Upper lobe of right lung (tissue), 1 donor: Measurements from ENCODE around the gene RPS21. TPM values are rescaled to one million over a fixed set of nuclear protein-coding genes. Genes with fewer than 3 reads are reported as not detected.

ENCODE experiments used
- ATAC-seq: fragments of 200-7000 bp; cut with Tn5 transposase; one replicate; pipeline ENCODE4 v1.9.1; 2020; ENCODE audit warnings: mild to moderate bottlenecking, moderate library complexity
- DNase-seq: peaks from one replicate; pipeline ENCODE4 v3.0.0-alpha.2; 2020
- H3K27ac ChIP-seq: fragments of 200-600 bp; one replicate; pipeline ENCODE4 v1.8.0; 2022
- H3K27me3 ChIP-seq: fragments of 200-600 bp; one replicate; pipeline ENCODE4 v1.8.0; 2022; ENCODE audit warnings: mild to moderate bottlenecking
- H3K36me3 ChIP-seq: fragments of 200-600 bp; one replicate; pipeline ENCODE4 v1.8.0; 2022
- H3K4me1 ChIP-seq: fragments of 200-600 bp; one replicate; pipeline ENCODE4 v1.8.0; 2022
- H3K4me3 ChIP-seq: fragments of 200-600 bp; one replicate; pipeline ENCODE4 v1.8.0; 2022; ENCODE audit warnings: mild to moderate bottlenecking
- H3K9me3 ChIP-seq: fragments of 200-600 bp; one replicate; pipeline ENCODE4 v1.8.0; 2022
- CTCF ChIP-seq: fragments of 200-600 bp; IDR thresholded peaks from one replicate; pipeline ENCODE4 v1.8.0; 2022; ENCODE audit warnings: antibody characterized with exemption
- intact Hi-C: fragments of 100-400 bp; cut with DNase I; formaldehyde crosslinking; loops from one replicate; pipeline ENCODE4 v1.11.0; 2022
- total RNA-seq: library from RNA; stranded (reverse); fragmentation: NEBNext Ultra II Directional; extraction: Animal tissue kit (Norgen Biotek cat#: 25700); gene quantifications from one replicate; pipeline ENCODE4 v1.2.1, GENCODE V29; 2021
- donor health status: DM: no; HTN: yes; CAD: no; lungs with severe emphysema.

Gene RPS21
- total RNA-seq, 1 donor from 2014 or later = 1,050 TPM

- Histone ChIP-seq H3K36me3 (no peaks in the 10 kb centered on the region), H3K9me3 (no peaks in the 10 kb centered on the region), H3K4me3 (no peak overlapping the region), H3K27me3 (no peaks in the 10 kb centered on the region), H3K27ac (no peak overlapping the region), H3K4me1 (peaks cover 12% of the 10 kb centered on the region)
- no peak for TF ChIP-seq CTCF
- ATAC-seq = no peak
- intact Hi-C loops = no loop called here
- DNase-seq = no peak
Measured at GRCh38 chr20:62413025-62413570, 26.2 kb downstream of the RPS21 start.

GRCh38 chr20:62413896-62414481 is 27.1 kb downstream of the RPS21 start:
- ATAC-seq = no peak
- intact Hi-C loops = no loop called here

GRCh38 chr20:62415354-62416111 is 28.6 kb downstream of the RPS21 start:
- no peak for ATAC-seq

More at GRCh38 chr20:62413896-62414481, 27.1 kb downstream of the RPS21 start:
- no peak for TF ChIP-seq CTCF
- no peaks in the 10 kb centered on the region for H3K9me3 ChIP-seq
- no peaks in the 10 kb centered on the region for H3K36me3 ChIP-seq
- no peaks in the 10 kb centered on the region for H3K27me3 ChIP-seq
- peaks cover 12% of the 10 kb centered on the region for H3K4me1 ChIP-seq
- H3K27ac ChIP-seq = no peak overlapping the region
- no peak for DNase-seq
- no peak overlapping the region for H3K4me3 ChIP-seq

GRCh38 chr20:62416651-62417637 is 30.0 kb downstream of the RPS21 start:
- TF ChIP-seq CTCF = no peak
- no peak for ATAC-seq
- no peaks in the 10 kb centered on the region for H3K36me3 ChIP-seq
- no peak overlapping the region for H3K27ac ChIP-seq
- no peaks in the 10 kb centered on the region for H3K27me3 ChIP-seq
- H3K9me3 ChIP-seq = no peaks in the 10 kb centered on the region
- DNase-seq = no peak
- intact Hi-C loops = no loop called here
- H3K4me3 ChIP-seq = no peak overlapping the region
- H3K4me1 ChIP-seq = no peaks in the 10 kb centered on the region

More at GRCh38 chr20:62415354-62416111, 28.6 kb downstream of the RPS21 start:
- no peak overlapping the region for H3K27ac ChIP-seq
- no peaks in the 10 kb centered on the region for H3K9me3 ChIP-seq
- DNase-seq = no peak
- no peak for TF ChIP-seq CTCF
- intact Hi-C loops = no loop called here
- H3K36me3 ChIP-seq = no peaks in the 10 kb centered on the region
- H3K4me1 ChIP-seq = peaks cover under 1% of the 10 kb centered on the region
- H3K4me3 ChIP-seq = no peak overlapping the region
- H3K27me3 ChIP-seq = no peaks in the 10 kb centered on the region

GRCh38 chr20:62417981-62418708 is 31.2 kb downstream of the RPS21 start:
- Histone ChIP-seq H3K4me3 (no peak overlapping the region), H3K27ac (no peak overlapping the region), H3K27me3 (no peaks in the 10 kb centered on the region), H3K9me3 (no peaks in the 10 kb centered on the region), H3K4me1 (no peaks in the 10 kb centered on the region), H3K36me3 (no peaks in the 10 kb centered on the region)
- no peak for TF ChIP-seq CTCF
- intact Hi-C loops = no loop called here
- DNase-seq = no peak
- no peak for ATAC-seq
